Measurements from ENCODE around the gene ZBTB49.

GRCh38 chr4:4326166-4326565 lies 36.1 kb downstream of the ZBTB49 start:
- TF ChIP-seq BHLHE40 (IDR thresholded peaks at IDR 0.05; ENCODE audit: borderline replicate concordance) (no peak), TARDBP (IDR thresholded peaks at IDR 0.05) (no peak), ARNT (IDR thresholded peaks at IDR 0.05) (no peak), L3MBTL2 (conservative IDR thresholded peaks at IDR 0.05) (no peak), ZNF384 (IDR thresholded peaks at IDR 0.05) (no peak), SP1 (IDR thresholded peaks at IDR 0.05) (no peak), FOXK2 (IDR thresholded peaks at IDR 0.05) (no peak), SUZ12 (IDR thresholded peaks at IDR 0.05) (no peak)
